Endothelial cell of umbilical vein (primary cell): ENCODE measurements around the gene PAIP2B. TPM values are rescaled to one million over a fixed set of nuclear protein-coding genes. Genes with fewer than 3 reads are reported as not detected.

Experiments used
- BruUV-seq: library from RNA; stranded (reverse); fragments of 400-500 nt; replicated peaks from 2 replicates; lab custom pipeline; 2021; lab: Mats Ljungman, UMichigan
- CTCF ChIA-PET: fragments of 300-600, 350-600 bp; sonication (Branson Sonifier 250); formaldehyde crosslinking; loops from one replicate; lab custom pipeline; 2021; ENCODE audit warnings: antibody characterized with exemption, inconsistent platforms; lab: Charles Lee
- POLR2A ChIA-PET: fragments of 300-600, 350-600 bp; sonication (Branson Sonifier 250); formaldehyde crosslinking; loops from one replicate; lab custom pipeline; 2021; ENCODE audit warnings: antibody characterized with exemption, inconsistent platforms; lab: Charles Lee
- DNase-seq: peaks from one replicate; pipeline ENCODE4 v3.0.0-alpha.2; 2011; ENCODE audit warnings: low read depth, low spot score
- FAIRE-seq: peaks from 2 replicates; lab custom pipeline; 2011; peaks lifted over from hg19 to GRCh38; lab: Jason Lieb, UNC
- H2AFZ ChIP-seq: 2 replicates; pipeline ENCODE4 v1.6.0; 2012; ENCODE audit warnings: low read depth, low read length, control low read depth, inconsistent platforms
- H3K27ac ChIP-seq: 2 replicates; pipeline ENCODE4 v1.5.1; 2011; ENCODE audit warnings: low read depth, mild to moderate bottlenecking, control low read depth, low read length, moderate library complexity; ENCODE audit not compliant: insufficient read depth
- H3K27me3 ChIP-seq, 2 experiments: 2 replicates each; pipeline versions ENCODE4 v1.6.0 to v1.6.1; 2011; ENCODE audit warnings: low read length in 2 of 2, mixed read lengths in 1 of 2; ENCODE audit not compliant: control insufficient read depth in 2 of 2, insufficient read depth in 2 of 2
- H3K36me3 ChIP-seq, 2 experiments: 2 replicates in 1 of 2; 3 replicates in 1 of 2; pipeline ENCODE4 v1.5.1; 2011; ENCODE audit warnings: low read length in 2 of 2, mild to moderate bottlenecking in 1 of 2, moderate library complexity in 1 of 2; ENCODE audit not compliant: control insufficient read depth in 2 of 2, insufficient read depth in 2 of 2; ENCODE audit errors: extremely low read depth in 1 of 2
- H3K4me1 ChIP-seq: 3 replicates; pipeline ENCODE4 v1.5.1; 2011; ENCODE audit warnings: mild to moderate bottlenecking, low read length; ENCODE audit not compliant: control insufficient read depth, insufficient read depth; ENCODE audit errors: extremely low read depth
- H3K4me2 ChIP-seq: 2 replicates; pipeline ENCODE4 v1.6.1; 2011; ENCODE audit warnings: low read length, control low read depth, mixed read lengths; ENCODE audit not compliant: insufficient read depth
- H3K4me3 ChIP-seq, 3 experiments: fragments of 200-600 bp in 1 of 3; sonication (generic), shearing (Covaris generic) in 1 of 3; replicated peaks in 1 of 3; 2 replicates each; pipeline ENCODE4 v1.5.1; 2011 to 2016; ENCODE audit warnings: control low read depth in 3 of 3, low read length in 3 of 3, mild to moderate bottlenecking in 2 of 3, inconsistent platforms in 1 of 3, low read depth in 1 of 3, moderate library complexity in 1 of 3; ENCODE audit not compliant: insufficient read depth in 1 of 3
- H3K79me2 ChIP-seq: 2 replicates; pipeline ENCODE4 v1.6.0; 2012; ENCODE audit warnings: low read length, inconsistent platforms; ENCODE audit not compliant: control insufficient read depth, insufficient read depth
- H3K9ac ChIP-seq: replicated peaks from 2 replicates; pipeline ENCODE3; 2011; ENCODE audit warnings: low read length, control low read depth; ENCODE audit not compliant: insufficient read depth; ENCODE audit errors: extremely low read depth
- H3K9me1 ChIP-seq: replicated peaks from 3 replicates; pipeline ENCODE4 v1.6.0; 2011; ENCODE audit warnings: mild to moderate bottlenecking, low read length; ENCODE audit not compliant: control insufficient read depth, insufficient read depth; ENCODE audit errors: extremely low read depth
- H3K9me3 ChIP-seq: replicated peaks from 2 replicates; pipeline ENCODE4 v1.5.1; 2012; ENCODE audit warnings: low read length, inconsistent platforms; ENCODE audit not compliant: control insufficient read depth, insufficient read depth
- H4K20me1 ChIP-seq: replicated peaks from 2 replicates; pipeline ENCODE3; 2011; ENCODE audit warnings: mild to moderate bottlenecking, low read length; ENCODE audit not compliant: control insufficient read depth, insufficient read depth; ENCODE audit errors: extremely low read depth
- EZH2 ChIP-seq: IDR thresholded peaks from 2 replicates; pipeline ENCODE4 v1.6.1; 2012; ENCODE audit warnings: borderline replicate concordance, low read depth, mild to moderate bottlenecking, moderate library complexity, low read length, inconsistent platforms; ENCODE audit not compliant: severe bottlenecking
- FOS ChIP-seq: IDR thresholded peaks from 2 replicates; pipeline ENCODE4 v1.6.1; 2011; ENCODE audit warnings: mild to moderate bottlenecking, low read length, moderate library complexity, borderline replicate concordance; ENCODE audit not compliant: insufficient read depth
- GATA2 ChIP-seq: IDR thresholded peaks from 2 replicates; pipeline ENCODE4 v1.7.0; 2011; ENCODE audit warnings: low read depth, mild to moderate bottlenecking, moderate library complexity, mixed read lengths, low read length; ENCODE audit not compliant: insufficient read length, insufficient read depth
- JUN ChIP-seq: IDR thresholded peaks from 2 replicates; pipeline ENCODE4 v1.6.1; 2011; ENCODE audit warnings: borderline replicate concordance, low read depth; ENCODE audit not compliant: insufficient read length, insufficient read depth
- MYC ChIP-seq: IDR thresholded peaks from one replicate; pipeline ENCODE4 v1.6.1; 2011; ENCODE audit warnings: mild to moderate bottlenecking, low read depth, low read length
- POLR2A ChIP-seq: IDR thresholded peaks from 2 replicates; pipeline ENCODE4 v1.6.1; 2012; ENCODE audit warnings: low read depth, mild to moderate bottlenecking, control low read depth, low read length
- POLR2AphosphoS5 ChIP-seq: IDR thresholded peaks from 2 replicates; pipeline ENCODE4 v1.6.1; 2012; ENCODE audit warnings: low read depth, mild to moderate bottlenecking, control low read depth, low read length, moderate library complexity; ENCODE audit not compliant: insufficient read depth
- dilution Hi-C: fragments of 300-500 bp; cut with MboI; formaldehyde crosslinking; loops from one replicate; pipeline ENCODE4 v1.15.0; 2019; ENCODE audit warnings: low sequenced_read_pairs; ENCODE audit not compliant: extremely low pct_ligation_motif_present
- intact Hi-C: fragments of 100-400 bp; cut with micrococcal nuclease; formaldehyde crosslinking; loops from one replicate; pipeline ENCODE4 v1.10.0; 2022
- polyA plus RNA-seq, 4 experiments: library from polyadenylated mRNA; depleted of rRNA in 3 of 4; stranded (reverse) in 3 of 4; unstranded in 1 of 4; fragments of >200 nt; gene quantifications; 2 replicates each; pipeline versions ENCODE4 v1.2.1 to v1.2.3, GENCODE V29; 2011 to 2012; ENCODE audit warnings: missing spikeins in 1 of 4
- total RNA-seq: library from RNA; stranded (reverse); gene quantifications from 2 replicates; pipeline ENCODE4 v1.2.3, GENCODE V29; 2021
- TF ChIP-seq, protein P1 (sequence below): IDR thresholded peaks from 2 replicates; pipeline ENCODE4 v1.6.1; 2011; ENCODE audit not compliant: insufficient read depth, insufficient read length
- TF ChIP-seq, protein P2 (sequence below), 2 donors: IDR thresholded peaks; 1 replicate in 1 of 2; 2 replicates in 1 of 2; pipeline ENCODE4 v1.5.1; 2011; ENCODE audit warnings: low read length in 2 of 2, mild to moderate bottlenecking in 2 of 2, moderate library complexity in 2 of 2, control low read depth in 1 of 2, inconsistent platforms in 1 of 2, low read depth in 1 of 2; ENCODE audit not compliant: insufficient read depth in 1 of 2; ENCODE audit errors: extremely low read depth in 1 of 2

The PAIP2B gene
- total and polyA plus RNA-seq, 2 donors (not counting 3 experiments of a cell fraction or from before 2014, with no cell fraction given) = 0.21 to 0.62 TPM

DNA sequence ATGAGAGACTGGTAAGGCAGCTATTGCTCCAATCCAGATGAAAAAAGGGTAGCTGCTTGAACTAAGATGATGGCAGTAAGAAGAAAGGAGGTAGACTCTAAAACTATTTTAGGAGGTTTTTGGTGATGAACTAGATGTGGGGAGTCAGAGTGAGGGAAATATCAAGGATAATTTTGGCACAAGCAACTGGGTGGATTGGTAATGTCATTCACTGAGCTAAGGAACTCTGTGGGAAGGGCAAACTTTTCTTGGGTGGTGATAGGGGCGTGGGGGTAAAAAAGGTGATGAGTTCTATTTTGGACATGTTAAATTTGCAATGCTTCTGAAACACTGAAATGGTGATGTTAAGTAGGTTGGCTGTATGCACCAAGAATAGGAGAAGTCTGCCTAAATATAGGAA is 19.3 kb downstream of the PAIP2B start:
- Histone ChIP-seq H3K9me3 (no peaks in the 10 kb centered on the region), H4K20me1 (no peaks in the 10 kb centered on the region), H3K4me1 (no peaks in the 10 kb centered on the region), H3K27me3 (peaks cover 11 to 31% of the 10 kb centered on the region in 2 experiments), H3K9me1 (no peaks in the 10 kb centered on the region), H3K4me2 (no peak overlapping the region), H3K9ac (no peak overlapping the region), H3K27ac (no peak overlapping the region), H3K4me3 (no peak overlapping the region), H3K79me2 (no peaks in the 10 kb centered on the region), H3K36me3 (no peaks in the 10 kb centered on the region), H2AFZ (no peak overlapping the region)
- intact Hi-C loops = no loop called here
- dilution Hi-C loops = no loop called here
- FAIRE-seq (no peak), DNase-seq (no peak)
- no TSS peak for BruUV-seq
- POLR2A ChIA-PET = no interaction called here
- TF ChIP-seq JUN (no peak), GATA2 (no peak), EZH2 (no peak), MYC (no peak), FOS (no peak)
- TF ChIP-seq, protein P1, sequence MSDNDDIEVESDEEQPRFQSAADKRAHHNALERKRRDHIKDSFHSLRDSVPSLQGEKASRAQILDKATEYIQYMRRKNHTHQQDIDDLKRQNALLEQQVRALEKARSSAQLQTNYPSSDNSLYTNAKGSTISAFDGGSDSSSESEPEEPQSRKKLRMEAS = no peak
- CTCF ChIA-PET = interaction anchor here (1.6 kb wide), 1 partner anchor 10 kb away, joined by 3 read pairs; no protein-coding TSS in a partner anchor

DNA sequence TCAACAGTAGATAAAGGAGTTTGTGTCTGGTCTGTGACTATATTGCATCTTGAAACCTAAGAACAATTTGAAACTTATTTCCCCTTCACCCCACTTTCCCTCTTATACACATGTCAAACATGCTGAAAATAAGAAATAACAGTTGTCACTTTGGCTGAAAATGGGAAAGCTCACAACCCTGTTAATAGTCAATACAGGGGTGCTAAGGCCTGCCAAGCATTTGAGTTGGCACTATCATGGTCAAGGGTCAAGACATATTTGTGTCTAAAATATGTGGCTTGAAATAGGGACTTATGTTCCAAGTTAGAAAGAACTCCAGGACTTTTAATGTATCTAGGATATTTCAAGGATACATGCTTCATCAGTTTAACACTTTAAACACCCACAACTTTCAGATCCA is 20.6 kb downstream of the PAIP2B start:
- Histone ChIP-seq H3K9me3 (no peaks in the 10 kb centered on the region), H3K4me3 (no peak overlapping the region), H3K36me3 (no peaks in the 10 kb centered on the region), H2AFZ (no peak overlapping the region), H3K4me1 (no peaks in the 10 kb centered on the region), H3K4me2 (no peak overlapping the region), H3K79me2 (no peaks in the 10 kb centered on the region), H3K9ac (no peak overlapping the region), H4K20me1 (no peaks in the 10 kb centered on the region), H3K27me3 (peaks cover 11 to 28% of the 10 kb centered on the region in 2 experiments), H3K27ac (no peak overlapping the region), H3K9me1 (no peaks in the 10 kb centered on the region)
- DNase-seq = no peak
- BruUV-seq = no TSS peak
- POLR2A ChIA-PET = no interaction called here
- TF ChIP-seq FOS = no peak
- no peak for TF ChIP-seq MYC
- TF ChIP-seq, protein P2, sequence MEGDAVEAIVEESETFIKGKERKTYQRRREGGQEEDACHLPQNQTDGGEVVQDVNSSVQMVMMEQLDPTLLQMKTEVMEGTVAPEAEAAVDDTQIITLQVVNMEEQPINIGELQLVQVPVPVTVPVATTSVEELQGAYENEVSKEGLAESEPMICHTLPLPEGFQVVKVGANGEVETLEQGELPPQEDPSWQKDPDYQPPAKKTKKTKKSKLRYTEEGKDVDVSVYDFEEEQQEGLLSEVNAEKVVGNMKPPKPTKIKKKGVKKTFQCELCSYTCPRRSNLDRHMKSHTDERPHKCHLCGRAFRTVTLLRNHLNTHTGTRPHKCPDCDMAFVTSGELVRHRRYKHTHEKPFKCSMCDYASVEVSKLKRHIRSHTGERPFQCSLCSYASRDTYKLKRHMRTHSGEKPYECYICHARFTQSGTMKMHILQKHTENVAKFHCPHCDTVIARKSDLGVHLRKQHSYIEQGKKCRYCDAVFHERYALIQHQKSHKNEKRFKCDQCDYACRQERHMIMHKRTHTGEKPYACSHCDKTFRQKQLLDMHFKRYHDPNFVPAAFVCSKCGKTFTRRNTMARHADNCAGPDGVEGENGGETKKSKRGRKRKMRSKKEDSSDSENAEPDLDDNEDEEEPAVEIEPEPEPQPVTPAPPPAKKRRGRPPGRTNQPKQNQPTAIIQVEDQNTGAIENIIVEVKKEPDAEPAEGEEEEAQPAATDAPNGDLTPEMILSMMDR (IDR thresholded peaks at IDR 0.05; ENCODE audit: extremely low read depth in 1 of 2, insufficient read depth in 1 of 2, low read depth in 1 of 2, low read length in 2 of 2) = no peak
- no peak for TF ChIP-seq EZH2
- TF ChIP-seq JUN = no peak
- no peak for TF ChIP-seq POLR2AphosphoS5
- TF ChIP-seq, protein P1 = no peak
- TF ChIP-seq GATA2 = no peak
- no peak for TF ChIP-seq POLR2A
- no peak for FAIRE-seq
- CTCF ChIA-PET = interaction anchor here (1.3 kb wide), 1 partner anchor 11 kb away, joined by 5 read pairs; no protein-coding TSS in a partner anchor
- dilution Hi-C loops = no loop called here
- intact Hi-C loops = no loop called here
